ENCODE data around the gene BABAM1. TPM values are rescaled to one million over a fixed set of nuclear protein-coding genes. Genes with fewer than 3 reads are reported as not detected.
"Not testable (repeated sequence)": the region's sequence is repeated elsewhere in the genome, so short reads cannot be mapped to it uniquely, and the experiment has no call there.

Gene BABAM1
- polyA plus RNA-seq, 1 donor (not counting 4 experiments of a cell fraction or from before 2014, with no cell fraction given): 92.8 TPM

DNA sequence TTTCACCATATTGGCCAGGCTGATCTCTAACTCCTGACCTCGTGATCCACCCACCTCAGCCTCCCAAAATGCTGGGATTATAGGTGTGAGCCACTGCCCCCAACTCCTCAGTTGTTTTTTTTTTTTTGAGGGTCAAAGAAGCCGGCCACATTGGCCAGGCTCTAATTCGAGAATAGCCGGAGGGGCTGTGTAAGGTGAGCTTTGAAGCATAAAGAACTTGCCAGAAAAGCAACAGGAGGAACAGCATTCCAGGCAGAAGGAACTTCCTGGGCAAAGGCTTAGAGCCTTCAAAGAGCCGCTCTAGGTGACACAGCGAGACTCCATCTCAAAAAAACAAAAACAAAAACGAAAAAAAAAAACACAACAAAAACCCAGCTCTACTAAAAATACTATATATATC lies 1.2 kb upstream of the BABAM1 start:
- no peak for FAIRE-seq
- Histone ChIP-seq H3K9me1 (ENCODE audit: control insufficient read depth, extremely low read depth, insufficient read depth, low read length) (no peaks in the 10 kb centered on the region), H4K20me1 (ENCODE audit: control insufficient read depth, extremely low read depth, insufficient read depth, low read length) (no peaks in the 10 kb centered on the region), H2AFZ (ENCODE audit: control insufficient read depth, low read length) (no peak overlapping the region), H3K9ac (ENCODE audit: control insufficient read depth, extremely low read depth, insufficient read depth, low read length) (no peak overlapping the region), H3K9me3 (ENCODE audit: control insufficient read depth, low read depth, low read length) (no peaks in the 10 kb centered on the region), H3K4me1 (ENCODE audit: control insufficient read depth, extremely low read depth, insufficient read depth, low read length) (peaks cover 8% of the 10 kb centered on the region), H3K79me2 (ENCODE audit: control insufficient read depth, insufficient read depth, low read length) (peaks cover 10% of the 10 kb centered on the region), H3K27me3 (ENCODE audit: control insufficient read depth, extremely low read depth, insufficient read depth, low read length) (no peaks in the 10 kb centered on the region), H3K4me3 (ENCODE audit: control insufficient read depth in 2 of 3, extremely low read depth in 1 of 3, insufficient read depth in 2 of 3, low read depth in 1 of 3, low read length in 3 of 3) (no peak overlapping the region), H3K27ac (ENCODE audit: control insufficient read depth, insufficient read depth, low read length) (no peak overlapping the region), H3K4me2 (ENCODE audit: control insufficient read depth, extremely low read depth, insufficient read depth, low read depth, low read length) (no peak overlapping the region), H3K36me3 (ENCODE audit: control insufficient read depth in 2 of 2, extremely low read depth in 1 of 2, insufficient read depth in 2 of 2, low read length in 2 of 2) (peaks cover 2 to 3% of the 10 kb centered on the region in 2 experiments)
- no peak for DNase-seq (ENCODE audit: low read depth, low spot score)
- TF ChIP-seq EZH2 (IDR thresholded peaks at IDR 0.05; ENCODE audit: low read length): no peak
- TF ChIP-seq, protein P1, sequence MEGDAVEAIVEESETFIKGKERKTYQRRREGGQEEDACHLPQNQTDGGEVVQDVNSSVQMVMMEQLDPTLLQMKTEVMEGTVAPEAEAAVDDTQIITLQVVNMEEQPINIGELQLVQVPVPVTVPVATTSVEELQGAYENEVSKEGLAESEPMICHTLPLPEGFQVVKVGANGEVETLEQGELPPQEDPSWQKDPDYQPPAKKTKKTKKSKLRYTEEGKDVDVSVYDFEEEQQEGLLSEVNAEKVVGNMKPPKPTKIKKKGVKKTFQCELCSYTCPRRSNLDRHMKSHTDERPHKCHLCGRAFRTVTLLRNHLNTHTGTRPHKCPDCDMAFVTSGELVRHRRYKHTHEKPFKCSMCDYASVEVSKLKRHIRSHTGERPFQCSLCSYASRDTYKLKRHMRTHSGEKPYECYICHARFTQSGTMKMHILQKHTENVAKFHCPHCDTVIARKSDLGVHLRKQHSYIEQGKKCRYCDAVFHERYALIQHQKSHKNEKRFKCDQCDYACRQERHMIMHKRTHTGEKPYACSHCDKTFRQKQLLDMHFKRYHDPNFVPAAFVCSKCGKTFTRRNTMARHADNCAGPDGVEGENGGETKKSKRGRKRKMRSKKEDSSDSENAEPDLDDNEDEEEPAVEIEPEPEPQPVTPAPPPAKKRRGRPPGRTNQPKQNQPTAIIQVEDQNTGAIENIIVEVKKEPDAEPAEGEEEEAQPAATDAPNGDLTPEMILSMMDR (optimal IDR thresholded peaks at IDR 0.05 in 1 of 3, IDR thresholded peaks at IDR 0.05 in 1 of 3, conservative IDR thresholded peaks at IDR 0.05 in 1 of 3; ENCODE audit: extremely low read depth in 1 of 3, insufficient read depth in 2 of 3, low read length in 3 of 3): no peak
- dilution Hi-C loops (cut with MboI; ENCODE audit: extremely low pct_ligation_motif_present, low sequenced_read_pairs): no loop called here

GRCh38 chr19:17266589-17266974 lies 661 bp upstream of the BABAM1 start:
- dilution Hi-C loops (cut with MboI; ENCODE audit: extremely low pct_ligation_motif_present, low sequenced_read_pairs): no loop called here
- H4K20me1 ChIP-seq (ENCODE audit: control insufficient read depth, extremely low read depth, insufficient read depth, low read length): no peaks in the 10 kb centered on the region
- no peaks in the 10 kb centered on the region for H3K9me1 ChIP-seq (ENCODE audit: control insufficient read depth, extremely low read depth, insufficient read depth, low read length)
- FAIRE-seq (no peak), DNase-seq (ENCODE audit: low read depth, low spot score) (no peak)
- H3K36me3 ChIP-seq (ENCODE audit: control insufficient read depth in 2 of 2, extremely low read depth in 1 of 2, insufficient read depth in 2 of 2, low read length in 2 of 2): peaks cover 7% of the 10 kb centered on the region in 2 experiments
- no peak overlapping the region for H3K27ac ChIP-seq (ENCODE audit: control insufficient read depth, insufficient read depth, low read length)
- no peak overlapping the region for H3K9ac ChIP-seq (ENCODE audit: control insufficient read depth, extremely low read depth, insufficient read depth, low read length)
- H2AFZ ChIP-seq (ENCODE audit: control insufficient read depth, low read length): peak overlapping the region; percentile 40
- H3K4me1 ChIP-seq (ENCODE audit: control insufficient read depth, extremely low read depth, insufficient read depth, low read length): peaks cover 8% of the 10 kb centered on the region
- no peak overlapping the region for H3K4me3 ChIP-seq (ENCODE audit: control insufficient read depth in 2 of 3, extremely low read depth in 1 of 3, insufficient read depth in 2 of 3, low read depth in 1 of 3, low read length in 3 of 3)
- H3K9me3 ChIP-seq (ENCODE audit: control insufficient read depth, low read depth, low read length): no peaks in the 10 kb centered on the region
- no peaks in the 10 kb centered on the region for H3K27me3 ChIP-seq (ENCODE audit: control insufficient read depth, extremely low read depth, insufficient read depth, low read length)
- H3K4me2 ChIP-seq (ENCODE audit: control insufficient read depth, extremely low read depth, insufficient read depth, low read depth, low read length): peak overlapping the region; percentile 27
- H3K79me2 ChIP-seq (ENCODE audit: control insufficient read depth, insufficient read depth, low read length): peaks cover 10% of the 10 kb centered on the region
- no peak for TF ChIP-seq EZH2 (IDR thresholded peaks at IDR 0.05; ENCODE audit: low read length)

DNA sequence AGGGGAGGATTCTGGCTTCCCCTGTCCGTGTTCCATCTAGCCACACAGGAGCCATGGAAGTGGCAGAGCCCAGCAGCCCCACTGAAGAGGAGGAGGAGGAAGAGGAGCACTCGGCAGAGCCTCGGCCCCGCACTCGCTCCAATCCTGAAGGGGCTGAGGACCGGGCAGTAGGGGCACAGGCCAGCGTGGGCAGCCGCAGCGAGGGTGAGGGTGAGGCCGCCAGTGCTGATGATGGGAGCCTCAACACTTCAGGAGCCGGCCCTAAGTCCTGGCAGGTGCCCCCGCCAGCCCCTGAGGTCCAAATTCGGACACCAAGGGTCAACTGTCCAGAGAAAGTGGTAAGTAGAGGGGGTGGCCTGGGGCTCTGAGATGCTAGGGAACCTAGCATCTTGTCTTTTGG lies 1.5 kb downstream of the BABAM1 start:
- dilution Hi-C loops (cut with MboI; ENCODE audit: extremely low pct_ligation_motif_present, low sequenced_read_pairs): no loop called here
- TF ChIP-seq EZH2 (IDR thresholded peaks at IDR 0.05; ENCODE audit: low read length): no peak
- TF ChIP-seq, protein P1 (optimal IDR thresholded peaks at IDR 0.05 in 1 of 3, IDR thresholded peaks at IDR 0.05 in 1 of 3, conservative IDR thresholded peaks at IDR 0.05 in 1 of 3; ENCODE audit: extremely low read depth in 1 of 3, insufficient read depth in 2 of 3, low read length in 3 of 3): no peak
- H4K20me1 ChIP-seq (ENCODE audit: control insufficient read depth, extremely low read depth, insufficient read depth, low read length): no peaks in the 10 kb centered on the region
- H3K4me1 ChIP-seq (ENCODE audit: control insufficient read depth, extremely low read depth, insufficient read depth, low read length): peaks cover 8% of the 10 kb centered on the region
- no peak for FAIRE-seq
- no peak overlapping the region for H3K4me3 ChIP-seq (ENCODE audit: control insufficient read depth in 2 of 3, extremely low read depth in 1 of 3, insufficient read depth in 2 of 3, low read depth in 1 of 3, low read length in 3 of 3)
- no peaks in the 10 kb centered on the region for H3K27me3 ChIP-seq (ENCODE audit: control insufficient read depth, extremely low read depth, insufficient read depth, low read length)
- H3K27ac ChIP-seq (ENCODE audit: control insufficient read depth, insufficient read depth, low read length): no peak overlapping the region
- H3K79me2 ChIP-seq (ENCODE audit: control insufficient read depth, insufficient read depth, low read length): peaks cover 10% of the 10 kb centered on the region
- no peaks in the 10 kb centered on the region for H3K9me1 ChIP-seq (ENCODE audit: control insufficient read depth, extremely low read depth, insufficient read depth, low read length)
- peaks cover 12 to 15% of the 10 kb centered on the region in 2 experiments for H3K36me3 ChIP-seq (ENCODE audit: control insufficient read depth in 2 of 2, extremely low read depth in 1 of 2, insufficient read depth in 2 of 2, low read length in 2 of 2)
- no peak overlapping the region for H2AFZ ChIP-seq (ENCODE audit: control insufficient read depth, low read length)
- no peak for DNase-seq (ENCODE audit: low read depth, low spot score)
- H3K9me3 ChIP-seq (ENCODE audit: control insufficient read depth, low read depth, low read length): no peaks in the 10 kb centered on the region
- H3K4me2 ChIP-seq (ENCODE audit: control insufficient read depth, extremely low read depth, insufficient read depth, low read depth, low read length): no peak overlapping the region
- no peak overlapping the region for H3K9ac ChIP-seq (ENCODE audit: control insufficient read depth, extremely low read depth, insufficient read depth, low read length)

GRCh38 chr19:17274892-17275291 lies 7.6 kb downstream of the BABAM1 start:
- H3K79me2 ChIP-seq (ENCODE audit: control insufficient read depth, insufficient read depth, low read length); FAIRE-seq; H3K4me3 ChIP-seq (ENCODE audit: control insufficient read depth in 2 of 3, extremely low read depth in 1 of 3, insufficient read depth in 2 of 3, low read depth in 1 of 3, low read length in 3 of 3); H3K9ac ChIP-seq (ENCODE audit: control insufficient read depth, extremely low read depth, insufficient read depth, low read length); H3K4me1 ChIP-seq (ENCODE audit: control insufficient read depth, extremely low read depth, insufficient read depth, low read length); H3K27me3 ChIP-seq (ENCODE audit: control insufficient read depth, extremely low read depth, insufficient read depth, low read length); H3K27ac ChIP-seq (ENCODE audit: control insufficient read depth, insufficient read depth, low read length); H3K4me2 ChIP-seq (ENCODE audit: control insufficient read depth, extremely low read depth, insufficient read depth, low read depth, low read length); dilution Hi-C loops (cut with MboI; ENCODE audit: extremely low pct_ligation_motif_present, low sequenced_read_pairs); DNase-seq (ENCODE audit: low read depth, low spot score); H2AFZ ChIP-seq (ENCODE audit: control insufficient read depth, low read length); H4K20me1 ChIP-seq (ENCODE audit: control insufficient read depth, extremely low read depth, insufficient read depth, low read length); H3K9me3 ChIP-seq (ENCODE audit: control insufficient read depth, low read depth, low read length); H3K9me1 ChIP-seq (ENCODE audit: control insufficient read depth, extremely low read depth, insufficient read depth, low read length): not testable (repeated sequence)
- peaks cover 26 to 38% of the 10 kb centered on the region in 2 experiments for H3K36me3 ChIP-seq (ENCODE audit: control insufficient read depth in 2 of 2, extremely low read depth in 1 of 2, insufficient read depth in 2 of 2, low read length in 2 of 2)

All from keratinocyte (primary cell).